HG03175 (cell line): Measurements from ENCODE around the gene IFITM1.

Source experiments
- ATAC-seq: cut with Tn5 transposase; IDR thresholded peaks from one replicate; pipeline ENCODE4 v1.9.1; 2021; ENCODE audit warnings: mild to moderate bottlenecking, moderate library complexity; ENCODE audit not compliant: unreplicated experiment

The IFITM1 gene

DNA sequence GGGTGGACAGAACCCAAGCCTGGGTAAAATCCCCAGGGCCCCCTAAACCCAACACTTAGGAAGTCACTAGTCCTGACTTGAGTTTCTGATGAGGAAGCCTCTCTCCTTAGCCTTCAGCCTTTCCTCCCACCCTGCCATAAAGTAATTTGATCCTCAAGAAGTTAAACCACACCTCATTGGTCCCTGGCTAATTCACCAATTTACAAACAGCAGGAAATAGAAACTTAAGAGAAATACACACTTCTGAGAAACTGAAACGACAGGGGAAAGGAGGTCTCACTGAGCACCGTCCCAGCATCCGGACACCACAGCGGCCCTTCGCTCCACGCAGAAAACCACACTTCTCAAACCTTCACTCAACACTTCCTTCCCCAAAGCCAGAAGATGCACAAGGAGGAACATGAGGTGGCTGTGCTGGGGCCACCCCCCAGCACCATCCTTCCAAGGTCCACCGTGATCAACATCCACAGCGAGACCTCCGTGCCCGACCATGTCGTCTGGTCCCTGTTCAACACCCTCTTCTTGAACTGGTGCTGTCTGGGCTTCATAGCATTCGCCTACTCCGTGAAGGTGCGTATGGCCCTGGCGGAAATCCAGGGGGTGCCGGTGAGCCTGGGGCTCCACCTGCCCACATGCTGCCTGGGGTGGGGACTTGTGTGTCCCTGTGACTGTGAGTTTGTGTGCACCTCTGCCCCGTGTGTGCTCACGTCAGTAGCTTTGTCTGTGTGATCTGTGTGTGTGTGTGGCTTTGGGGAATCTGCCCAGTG lies at the start of gene IFITM1:
Gene IFITM1, plus strand, starts transcription at position 254 of the 767 bp plus-strand sequence. Its CDS starts 131 bp downstream, at position 385.
- peak; percentile 39 for ATAC-seq

GRCh38 chr11:266676-267439 lies 47.0 kb upstream of the IFITM1 start:
- no peak for ATAC-seq

GRCh38 chr11:267491-267994 lies 46.3 kb upstream of the IFITM1 start:
- no peak for ATAC-seq

- peak; percentile 54 for ATAC-seq
Observed at GRCh38 chr11:268716-269145, 45.1 kb upstream of the IFITM1 start.

DNA sequence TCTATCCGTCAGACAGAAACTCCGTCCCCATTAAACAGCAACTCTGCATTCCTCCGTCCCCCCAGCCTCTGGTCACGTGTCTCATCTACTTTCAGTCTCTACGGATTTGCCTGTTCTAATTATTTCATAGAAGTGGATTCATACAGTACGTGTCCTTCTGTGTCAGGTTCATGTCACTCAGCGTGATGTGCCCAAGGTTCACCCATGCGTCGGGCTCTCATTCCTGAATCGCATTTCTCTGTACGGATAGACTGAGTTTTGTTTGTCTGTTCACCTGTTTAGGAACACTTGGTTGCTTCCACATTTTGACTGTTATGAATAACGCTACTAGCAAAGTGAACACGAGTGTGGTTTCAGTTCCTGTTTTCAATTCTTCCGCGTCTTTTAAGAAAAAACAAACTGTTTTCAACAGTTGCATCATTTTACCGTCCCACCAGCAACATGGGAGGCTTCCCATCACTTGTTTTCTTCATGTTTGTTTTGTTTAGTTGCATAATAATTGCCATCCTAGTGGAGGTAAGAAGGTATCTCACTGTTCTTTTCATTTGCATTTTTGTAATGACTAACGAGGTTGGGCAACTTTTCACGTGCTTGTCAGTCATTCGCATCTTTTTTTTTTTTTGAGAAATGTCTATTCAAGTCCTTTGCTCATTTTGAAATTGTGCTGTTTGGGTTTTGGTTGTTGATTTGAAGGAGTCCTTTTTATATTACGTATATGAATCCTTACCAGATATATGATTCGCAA lies 44.5 kb upstream of the IFITM1 start:
- ATAC-seq = peak; percentile 64

DNA sequence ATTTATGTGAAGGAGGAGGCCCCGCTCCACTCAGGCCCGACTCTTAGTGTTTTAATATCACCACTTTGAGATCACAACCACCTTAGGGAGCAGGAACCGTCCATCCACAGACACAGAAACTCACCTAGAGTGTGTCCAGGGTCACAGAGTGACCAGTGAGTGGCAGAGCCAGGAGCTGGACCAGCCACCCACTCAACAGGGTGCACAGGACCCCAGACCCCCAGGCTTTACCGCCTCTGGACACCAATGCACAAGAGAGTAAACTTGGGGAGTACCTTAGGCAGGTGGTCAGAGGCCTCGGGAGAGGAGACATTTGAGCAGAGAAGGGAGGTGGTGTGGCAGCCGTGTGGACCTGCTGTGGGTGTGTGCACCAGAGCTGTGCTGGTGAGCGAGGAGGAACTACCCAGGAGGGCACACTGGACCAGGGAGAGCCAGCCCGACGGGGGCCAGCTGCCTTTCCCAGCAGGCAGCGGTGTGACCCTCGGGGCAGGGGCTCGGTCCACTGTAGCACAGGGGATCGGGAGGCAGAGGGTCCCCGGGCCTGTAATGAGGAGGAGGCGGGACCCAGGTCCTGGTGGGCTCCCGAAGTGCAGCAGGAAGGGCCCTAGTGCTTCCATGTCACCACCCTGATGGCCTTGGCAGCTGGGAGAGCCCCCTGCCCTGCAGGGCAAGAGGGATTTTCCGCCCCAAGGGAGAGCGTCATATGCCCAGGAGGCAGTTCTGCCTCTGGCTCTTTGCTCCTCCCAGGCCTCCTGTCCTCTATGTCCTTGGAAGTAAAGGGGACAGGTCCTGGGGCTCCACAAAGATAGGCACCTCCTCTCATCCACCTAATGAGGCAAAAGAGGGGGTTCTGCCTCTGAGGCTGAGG lies 43.2 kb upstream of the IFITM1 start:
- no peak for ATAC-seq

DNA sequence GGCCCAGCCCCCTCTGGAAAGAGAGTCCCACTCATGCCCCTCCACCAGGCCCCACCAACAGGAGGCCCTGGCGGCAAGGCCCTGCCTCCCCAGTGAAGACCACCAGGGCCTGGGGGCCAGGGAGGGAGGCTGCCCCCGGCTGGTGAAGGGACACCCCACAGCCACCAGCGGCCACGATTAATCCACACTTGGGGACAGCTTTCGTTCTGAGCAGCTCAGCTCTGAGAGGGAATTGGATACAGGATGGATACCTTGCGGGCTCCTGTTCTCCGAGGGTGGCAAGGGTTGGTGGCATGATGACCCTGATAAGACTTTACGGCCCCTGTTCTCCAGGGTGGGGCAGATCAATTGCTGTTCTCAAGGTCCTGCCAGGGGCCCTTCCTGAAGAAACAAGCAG lies 42.5 kb upstream of the IFITM1 start:
- ATAC-seq = no peak

DNA sequence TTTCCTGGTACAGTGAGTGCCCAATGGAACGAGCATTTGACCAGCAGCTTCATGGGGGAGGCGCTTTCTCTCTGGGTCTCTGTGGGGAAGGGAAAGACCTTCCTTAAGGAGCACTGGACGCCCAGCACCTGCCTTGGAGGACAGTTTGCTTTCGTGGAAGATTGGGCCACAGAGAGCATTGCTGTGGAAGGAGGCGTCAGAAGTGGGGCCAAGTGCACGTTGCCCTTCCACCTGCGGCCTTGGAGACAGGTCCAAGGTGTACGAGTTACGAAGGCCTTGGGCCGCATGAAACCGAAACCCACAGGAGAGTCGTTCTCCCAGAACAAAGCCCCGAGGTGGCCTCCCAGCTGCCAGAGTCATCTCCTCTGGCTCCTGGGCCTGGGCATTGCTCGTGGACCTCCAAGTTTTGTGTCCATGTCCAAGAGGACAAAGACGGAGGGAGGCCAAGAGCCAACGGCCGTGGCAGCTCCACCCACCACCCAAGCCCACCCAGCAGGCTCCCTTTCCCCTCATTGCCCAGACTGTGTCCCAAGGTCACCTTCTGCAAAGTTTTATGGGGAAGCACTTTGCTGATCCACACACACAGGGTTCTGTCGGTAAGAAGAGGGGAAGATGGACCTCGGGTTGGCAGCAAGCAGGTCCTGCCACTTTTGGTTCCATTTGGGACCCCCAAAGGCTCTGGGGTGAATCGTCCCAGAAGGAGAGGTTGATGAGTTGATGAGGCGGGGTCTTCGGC lies 41.5 kb upstream of the IFITM1 start:
- no peak for ATAC-seq

- no peak for ATAC-seq
Observed at GRCh38 chr11:272931-273198, 41.0 kb upstream of the IFITM1 start.

DNA sequence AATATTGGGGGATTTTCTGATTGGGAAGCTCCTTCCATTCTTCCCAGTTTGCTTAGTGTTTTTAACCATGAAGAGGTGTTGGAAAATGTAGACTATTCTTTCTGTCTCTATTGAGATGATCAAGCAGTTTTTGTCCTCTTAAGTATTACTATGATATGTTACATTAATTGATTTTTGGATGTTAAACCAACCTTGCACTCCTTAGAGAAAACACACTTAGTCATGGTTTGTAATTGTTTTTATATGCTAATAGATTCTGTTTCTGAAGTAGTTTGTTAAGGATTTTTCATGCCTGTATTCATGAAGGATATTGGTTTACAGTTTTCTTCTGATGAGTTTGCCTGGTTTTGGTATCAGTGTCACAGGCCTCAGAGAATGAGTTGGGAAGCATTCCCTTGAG lies 37.6 kb upstream of the IFITM1 start:
- no peak for ATAC-seq

DNA sequence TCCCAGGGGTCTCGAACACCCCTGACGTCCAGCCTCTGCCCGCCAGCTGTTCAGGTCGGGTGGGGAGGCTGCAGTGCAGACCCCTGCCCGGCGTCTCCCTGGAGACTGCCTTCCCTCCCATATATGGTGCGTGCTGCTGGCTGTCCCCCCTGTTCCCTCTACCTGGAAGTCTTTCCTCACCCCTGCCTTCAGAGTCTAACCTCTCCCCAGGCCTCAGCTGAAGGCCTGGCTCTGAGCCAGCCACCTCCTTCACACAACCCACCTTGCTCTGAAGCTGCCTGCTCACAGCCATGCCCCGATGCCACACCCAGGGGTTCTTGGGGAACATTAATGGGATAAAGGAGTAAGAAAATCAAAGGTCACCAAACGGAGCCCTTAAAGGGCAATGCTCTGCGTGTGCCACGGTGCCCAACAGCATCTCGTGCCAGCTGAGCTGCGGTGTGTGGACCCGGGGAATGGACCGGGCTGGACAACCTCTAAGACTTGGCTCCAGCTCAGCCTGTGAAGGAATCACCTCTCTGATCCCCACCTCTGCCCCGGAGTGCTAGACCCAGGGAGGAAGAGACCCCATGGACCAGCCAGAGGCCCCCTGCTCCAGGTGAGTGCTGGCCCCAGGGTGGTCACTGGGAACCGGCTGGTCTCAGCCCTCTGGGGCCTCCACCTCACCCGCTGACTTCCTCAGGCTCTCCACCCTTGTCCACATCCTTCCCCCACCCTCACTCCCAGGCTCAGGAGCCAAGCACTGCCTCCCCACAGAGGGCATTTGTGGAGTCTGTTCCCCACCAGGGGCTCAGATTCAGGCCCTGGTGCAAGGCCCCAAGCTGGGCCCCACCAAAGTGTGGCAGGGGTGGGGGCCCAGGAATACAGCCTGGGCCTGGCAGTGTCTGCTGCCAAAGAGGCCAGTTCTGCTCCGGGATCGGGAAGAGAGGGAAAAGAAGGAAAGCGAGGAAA lies 35.6 kb upstream of the IFITM1 start, which contains the start of gene NLRP6:
Gene NLRP6, plus strand, starts transcription at position 407 of the 951 bp plus-strand sequence. Its CDS starts 163 bp downstream, at position 570.
- ATAC-seq = no peak

DNA sequence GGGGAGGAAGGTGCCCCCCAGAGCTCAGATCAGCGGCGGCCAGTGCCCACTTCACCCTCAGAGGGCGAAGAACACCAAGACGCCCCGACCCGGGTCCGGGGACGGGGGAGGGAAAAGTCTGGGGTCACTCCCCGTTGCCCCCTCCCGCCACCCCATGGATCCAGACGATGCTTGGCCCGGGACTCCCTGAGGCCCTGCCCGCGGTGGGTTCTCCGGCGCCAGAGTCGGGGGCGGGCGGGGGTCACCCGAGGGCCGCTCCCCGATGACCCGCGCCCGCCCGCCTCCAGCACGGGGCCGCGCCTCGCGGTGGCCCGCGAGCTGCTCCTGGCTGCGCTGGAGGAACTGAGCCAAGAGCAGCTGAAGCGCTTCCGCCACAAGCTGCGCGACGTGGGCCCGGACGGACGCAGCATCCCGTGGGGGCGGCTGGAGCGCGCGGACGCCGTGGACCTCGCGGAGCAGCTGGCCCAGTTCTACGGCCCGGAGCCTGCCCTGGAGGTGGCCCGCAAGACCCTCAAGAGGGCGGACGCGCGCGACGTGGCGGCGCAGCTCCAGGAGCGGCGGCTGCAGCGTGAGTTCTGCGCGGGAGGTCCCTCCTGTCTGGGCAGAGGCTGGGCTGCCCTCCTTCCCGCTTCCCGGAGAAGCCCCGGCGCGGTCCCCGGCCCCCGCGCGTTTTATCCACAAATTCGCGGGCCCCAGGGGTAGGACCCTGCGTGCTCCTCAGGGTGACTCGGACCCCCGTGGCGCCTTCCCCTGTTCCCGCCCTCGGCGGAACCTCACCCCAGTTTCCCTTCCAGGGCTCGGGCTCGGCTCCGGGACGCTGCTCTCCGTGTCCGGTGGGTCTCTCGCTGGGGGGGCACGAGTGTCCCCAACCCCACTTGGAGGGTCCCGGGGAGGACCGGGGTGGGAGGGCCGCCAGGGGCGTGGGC lies 34.5 kb upstream of the IFITM1 start:
- no peak for ATAC-seq

- ATAC-seq = no peak
Observed at GRCh38 chr11:279966-280705, 33.7 kb upstream of the IFITM1 start.

GRCh38 chr11:280706-281485 lies 32.9 kb upstream of the IFITM1 start:
- ATAC-seq = no peak

DNA sequence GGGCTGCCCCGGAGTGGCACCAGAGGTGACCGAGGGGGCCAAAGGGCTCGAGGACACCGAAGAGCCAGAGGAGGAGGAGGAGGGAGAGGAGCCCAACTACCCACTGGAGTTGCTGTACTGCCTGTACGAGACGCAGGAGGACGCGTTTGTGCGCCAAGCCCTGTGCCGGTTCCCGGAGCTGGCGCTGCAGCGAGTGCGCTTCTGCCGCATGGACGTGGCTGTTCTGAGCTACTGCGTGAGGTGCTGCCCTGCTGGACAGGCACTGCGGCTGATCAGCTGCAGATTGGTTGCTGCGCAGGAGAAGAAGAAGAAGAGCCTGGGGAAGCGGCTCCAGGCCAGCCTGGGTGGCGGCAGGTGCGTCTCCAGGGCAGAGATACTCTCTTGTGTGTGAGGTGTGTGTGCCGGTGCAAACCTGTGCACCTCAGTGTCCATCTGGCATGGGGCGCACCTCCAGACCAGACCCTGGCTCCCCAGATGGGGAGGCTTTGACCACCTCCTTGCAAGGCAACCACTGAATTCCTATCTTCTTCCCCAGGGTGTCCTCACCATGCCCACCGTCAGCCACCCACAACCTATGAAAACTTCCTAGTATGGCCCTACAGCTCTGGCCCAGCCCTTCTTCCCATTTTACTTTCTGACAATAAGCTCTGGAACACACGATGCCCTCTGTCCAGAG lies 32.2 kb upstream of the IFITM1 start:
- ATAC-seq = no peak

GRCh38 chr11:282171-282570 lies 31.7 kb upstream of the IFITM1 start:
- ATAC-seq = no peak
